Endothelial cell of hepatic sinusoid (primary cell): ENCODE results near the gene C6orf58.

ENCODE experiments used
- in situ Hi-C: cut with HindIII; loops from 2 replicates; pipeline ENCODE4 v1.10.0; 2017; ENCODE audit warnings: low sequenced_read_pairs

The C6orf58 gene

GRCh38 chr6:127576874-127577273 lies at the start of gene C6orf58:
TSS of gene C6orf58 (plus strand) at chr6:127577174. CDS start at chr6:127577186, 12 bp downstream.
- in situ Hi-C loops = no loop called here

DNA sequence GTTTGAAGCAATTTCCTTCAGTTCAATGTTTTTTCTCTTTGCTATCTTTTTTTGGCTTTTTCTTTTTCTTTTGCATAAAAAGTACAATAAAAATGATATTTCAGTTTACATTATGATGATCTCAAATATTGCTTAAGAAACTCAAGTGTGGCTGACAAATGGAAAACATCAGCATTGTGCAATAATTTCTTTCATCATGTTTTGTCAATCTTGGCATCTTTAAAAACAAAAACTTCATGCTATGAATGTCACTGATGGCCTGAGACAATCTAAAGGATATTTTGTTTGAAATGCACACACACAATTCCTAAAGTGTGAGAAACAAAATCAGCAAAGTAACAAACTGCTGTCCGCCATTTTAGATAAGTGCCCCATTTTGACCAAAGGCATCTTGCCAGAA lies 44.0 kb upstream of the C6orf58 start:
- in situ Hi-C loops = no loop called here

GRCh38 chr6:127533736-127534135 lies 43.2 kb upstream of the C6orf58 start:
- in situ Hi-C loops = no loop called here

DNA sequence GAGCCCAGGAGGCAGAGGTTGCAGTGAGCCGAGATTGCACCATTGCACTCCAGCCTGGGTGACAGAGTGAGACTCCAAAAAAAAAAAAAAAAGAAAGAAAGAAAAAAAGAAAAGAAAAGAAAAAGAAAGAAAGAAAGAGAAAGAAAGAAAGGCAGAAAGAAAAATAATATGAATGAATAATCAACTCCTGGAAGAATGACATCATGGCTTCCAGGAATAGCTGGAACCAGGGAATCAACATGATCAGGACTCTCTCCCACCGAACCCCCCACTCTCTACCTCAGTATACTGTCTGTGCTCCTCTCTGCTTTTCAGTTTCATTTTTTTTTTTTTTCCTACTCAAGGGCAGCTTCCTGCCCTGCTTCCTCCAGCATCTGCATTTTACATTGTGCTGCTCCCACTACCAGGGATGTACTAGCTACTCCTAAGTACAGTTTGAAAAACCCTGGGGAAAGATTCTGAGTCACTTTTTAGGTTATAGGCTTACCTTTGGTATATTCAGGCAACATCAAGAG lies 38.2 kb upstream of the C6orf58 start:
- in situ Hi-C loops = no loop called here

- in situ Hi-C loops = no loop called here
Measured at GRCh38 chr6:127539272-127539671, 37.7 kb upstream of the C6orf58 start.

DNA sequence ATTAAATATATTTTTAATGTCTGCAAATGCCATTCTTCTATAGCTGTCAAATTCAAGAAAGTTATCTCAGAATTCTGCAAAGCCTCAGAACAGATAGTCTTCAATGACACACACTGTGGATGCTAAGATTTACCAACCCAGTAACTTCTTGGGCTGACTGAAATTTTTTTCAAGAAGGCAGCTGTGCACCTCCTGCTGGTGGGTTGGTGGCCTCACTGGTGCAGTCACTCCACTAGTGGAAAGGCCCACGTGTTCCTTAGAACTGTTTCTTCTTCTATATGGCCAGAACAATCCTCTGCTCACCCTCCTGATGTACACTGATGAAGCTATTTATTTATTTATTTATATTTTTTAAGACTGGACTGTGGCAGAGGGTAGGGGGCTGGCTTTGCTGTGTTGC lies 29.8 kb upstream of the C6orf58 start:
- in situ Hi-C loops = no loop called here

- in situ Hi-C loops = no loop called here
Measured at GRCh38 chr6:127547904-127548649, 28.9 kb upstream of the C6orf58 start.

DNA sequence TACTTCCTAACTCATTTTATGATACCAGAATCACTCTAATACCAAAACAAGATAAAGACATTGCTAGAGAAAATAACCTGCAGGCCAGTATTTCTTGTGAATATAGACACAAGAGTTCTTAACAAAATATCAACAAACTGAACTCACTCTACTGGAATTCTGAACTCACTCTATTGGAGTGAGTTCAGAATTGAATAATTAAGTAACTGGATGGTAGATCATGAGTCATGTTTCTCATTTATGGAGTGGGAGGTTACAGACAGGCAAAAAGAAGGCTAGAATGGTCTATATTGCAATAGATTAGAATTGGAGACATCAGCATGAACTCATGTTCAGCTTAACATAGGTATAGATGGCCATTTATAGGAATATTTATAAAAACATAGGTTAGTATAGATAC lies 26.6 kb upstream of the C6orf58 start:
- in situ Hi-C loops = no loop called here

DNA sequence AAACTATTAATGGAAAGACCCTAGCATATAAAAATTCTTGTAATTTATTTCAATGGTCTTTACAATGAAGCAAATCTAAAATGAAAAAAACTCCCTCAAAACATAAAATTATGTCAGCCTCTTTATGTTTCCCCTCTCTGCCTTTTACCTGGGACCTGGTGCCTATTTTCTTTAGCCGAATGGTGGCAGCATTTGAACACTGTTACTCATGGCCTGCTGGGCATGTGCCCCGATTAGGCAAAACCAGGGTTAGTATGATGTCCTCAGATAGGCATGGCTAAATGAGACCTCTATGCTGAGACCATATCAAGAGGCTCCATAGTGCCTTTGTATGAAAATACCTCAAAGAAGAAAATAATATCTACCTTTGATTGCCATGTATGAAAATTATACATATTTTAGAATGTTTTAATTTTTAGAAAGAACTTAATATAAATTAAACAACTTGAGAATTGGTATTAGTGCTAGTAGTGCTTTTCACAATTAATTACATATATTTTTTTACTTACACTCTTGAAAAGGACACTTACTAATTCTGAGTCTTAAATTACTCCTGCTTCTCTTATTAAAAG lies 22.5 kb upstream of the C6orf58 start:
- in situ Hi-C loops = no loop called here

DNA sequence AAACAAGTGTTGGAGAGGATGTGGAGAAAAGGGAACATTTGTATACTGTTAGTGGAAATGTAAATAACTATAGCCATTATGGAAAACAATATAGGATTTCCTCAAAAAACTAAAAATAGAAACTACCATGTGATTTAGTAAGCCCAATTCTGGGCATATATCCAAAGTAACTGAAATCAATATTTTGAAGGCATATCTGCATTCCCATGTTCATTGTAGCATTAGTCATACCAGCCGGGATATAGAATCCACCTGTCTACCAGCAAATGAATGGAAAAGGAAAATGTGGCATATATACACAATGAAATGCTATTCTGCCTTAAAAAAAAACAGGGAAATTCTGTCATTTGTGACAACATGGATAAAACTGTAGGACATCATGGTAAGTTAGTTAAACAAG lies 15.3 kb upstream of the C6orf58 start:
- in situ Hi-C loops = no loop called here

GRCh38 chr6:127564761-127565160 lies 12.2 kb upstream of the C6orf58 start:
- in situ Hi-C loops = no loop called here

DNA sequence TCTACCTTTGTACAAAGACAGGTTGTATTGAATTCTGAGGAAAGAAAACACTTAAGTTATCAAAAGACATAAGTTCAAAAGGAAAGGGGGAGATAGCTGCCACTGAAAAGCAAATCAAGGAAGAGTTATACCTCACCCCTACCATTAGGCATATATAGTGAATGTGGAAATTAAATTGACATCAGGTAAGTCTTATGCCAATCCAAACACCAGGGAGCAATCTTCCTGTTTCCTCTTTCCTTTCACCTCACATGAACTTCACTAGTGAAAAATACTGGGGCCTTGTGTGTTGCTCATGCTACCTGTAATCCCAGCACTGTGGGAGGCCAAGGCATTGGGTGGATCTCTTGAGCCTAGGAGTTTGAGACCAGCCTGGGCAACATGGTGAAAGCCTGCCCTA lies 10.9 kb upstream of the C6orf58 start:
- in situ Hi-C loops = no loop called here

- in situ Hi-C loops = no loop called here
Measured at GRCh38 chr6:127566651-127567050, 10.3 kb upstream of the C6orf58 start.

DNA sequence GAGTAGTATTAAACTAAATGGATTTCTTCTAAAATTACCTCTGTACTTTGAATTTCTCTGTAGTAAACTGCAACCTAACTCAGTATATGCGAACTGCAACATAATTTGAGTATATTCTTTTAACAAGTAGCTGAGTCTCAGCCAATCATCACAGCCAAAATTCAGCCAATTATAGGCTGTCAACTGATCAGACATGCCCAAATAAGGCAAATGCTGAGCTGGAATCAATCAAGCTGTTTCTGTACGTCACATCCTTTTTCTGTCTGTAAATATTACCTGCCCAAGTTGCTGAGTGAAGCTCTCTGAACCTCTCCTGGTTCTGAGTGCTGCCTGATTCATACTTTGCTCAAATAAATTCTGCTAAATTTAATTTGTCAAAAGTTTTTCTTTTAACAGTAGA lies 9.5 kb upstream of the C6orf58 start:
- in situ Hi-C loops = no loop called here

- in situ Hi-C loops = no loop called here
Measured at GRCh38 chr6:127570739-127571389, 6.1 kb upstream of the C6orf58 start.

DNA sequence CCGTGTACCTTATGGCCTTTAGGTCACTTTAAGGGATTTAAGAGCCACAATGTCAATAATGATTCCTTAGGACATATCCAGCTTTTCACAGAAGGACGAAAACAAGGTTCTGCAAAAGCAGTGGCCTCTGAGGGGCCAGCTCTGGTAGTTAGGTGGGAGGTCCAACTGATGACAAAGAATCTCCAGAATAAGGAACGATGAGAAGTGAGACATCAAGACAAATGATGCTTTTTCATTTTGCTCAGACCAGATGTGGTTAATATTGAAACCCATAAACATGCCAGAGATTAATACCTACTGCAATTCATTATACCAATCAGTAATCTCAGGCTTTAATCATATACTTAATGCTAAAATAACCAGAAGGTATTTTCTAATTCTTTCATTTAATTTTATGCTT lies 1.9 kb downstream of the C6orf58 start:
- in situ Hi-C loops = no loop called here

- in situ Hi-C loops = no loop called here
Measured at GRCh38 chr6:127581576-127581975, 4.6 kb downstream of the C6orf58 start.

DNA sequence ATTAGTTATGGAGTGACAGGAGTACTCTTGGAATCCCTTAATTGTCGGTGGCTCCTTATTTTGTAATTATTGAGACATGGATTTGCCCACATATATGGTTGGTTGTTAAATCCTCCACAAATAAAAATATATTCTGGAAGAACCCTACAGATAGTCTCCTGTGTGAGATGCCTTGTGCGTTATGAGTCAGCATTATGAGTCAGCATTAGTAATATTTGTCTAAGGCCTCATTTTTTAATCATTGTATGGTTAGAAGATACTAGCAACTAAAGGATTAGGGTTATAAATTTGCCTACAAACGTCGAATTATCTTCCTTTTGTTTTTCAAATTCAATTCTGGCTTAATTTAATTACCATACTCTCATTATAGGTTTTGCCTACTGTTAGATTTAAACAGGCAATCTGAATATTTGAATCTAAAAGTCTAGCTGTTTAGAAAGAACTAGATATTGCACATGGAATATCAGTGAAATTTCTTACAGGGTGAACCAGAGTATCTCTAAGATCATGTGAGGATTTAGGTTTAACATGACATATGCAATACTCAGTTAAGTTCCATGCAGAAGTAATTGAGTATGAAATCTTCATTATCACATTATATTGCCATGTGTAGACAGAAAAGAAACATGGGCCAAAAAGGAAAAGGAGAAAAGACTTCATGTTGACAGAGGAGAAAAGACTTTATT lies 5.9 kb downstream of the C6orf58 start:
- in situ Hi-C loops = no loop called here

DNA sequence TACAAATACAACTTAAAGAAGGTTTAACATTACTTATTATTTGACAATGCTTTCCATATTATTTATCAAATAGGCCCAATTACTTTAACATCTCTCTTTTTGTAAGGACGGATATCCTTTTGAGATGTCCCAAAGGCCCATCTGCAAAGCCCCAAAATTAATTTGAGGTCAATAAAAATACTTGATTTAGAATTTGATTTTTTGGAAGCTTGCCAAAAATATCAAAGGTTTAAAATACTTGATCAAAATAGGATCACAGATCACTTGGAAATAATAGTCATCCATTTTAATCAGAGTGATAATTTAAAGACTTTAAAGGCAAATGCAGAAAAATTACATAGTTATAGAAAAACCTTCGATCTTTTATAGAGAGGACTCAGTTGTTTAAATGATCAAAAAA lies 8.1 kb downstream of the C6orf58 start:
- in situ Hi-C loops = no loop called here

DNA sequence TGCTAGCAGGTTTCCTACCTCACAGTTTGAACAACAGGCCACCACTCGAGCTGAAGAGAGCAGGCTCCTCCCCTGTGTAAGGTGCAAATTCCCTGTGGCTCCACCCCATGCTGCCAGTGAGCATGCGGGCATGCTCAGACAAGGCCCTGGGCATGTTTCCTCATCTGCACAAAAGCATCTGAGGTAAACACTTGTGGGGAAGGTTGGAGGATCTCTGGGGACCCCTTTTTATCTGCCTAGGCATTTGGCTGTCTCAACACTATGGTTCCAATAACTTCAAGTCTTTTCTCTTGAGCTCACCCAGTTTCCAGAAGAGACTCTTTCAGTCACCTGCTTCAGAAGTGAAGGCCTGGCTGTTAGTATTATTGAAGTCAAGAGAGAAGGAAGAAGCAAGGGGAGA lies 9.4 kb downstream of the C6orf58 start:
- in situ Hi-C loops = no loop called here

GRCh38 chr6:127587875-127588274 lies 10.9 kb downstream of the C6orf58 start:
- in situ Hi-C loops = no loop called here
